Calu3 (cell line): ENCODE data around the gene EVA1C. TPM values are rescaled to one million over a fixed set of nuclear protein-coding genes. Genes with fewer than 3 reads are reported as not detected.

Source experiments
- BruUV-seq: library from RNA; stranded (reverse); fragments of 400-500 nt; replicated peaks from 2 replicates; lab custom pipeline; 2021; lab: Mats Ljungman, UMichigan
- CTCF ChIA-PET: fragments of 300-600 bp; sonication (Branson Sonifier 250); formaldehyde crosslinking; loops from one replicate; lab custom pipeline; 2022; ENCODE audit warnings: antibody characterized with exemption; lab: Charles Lee
- DNase-seq: peaks from one replicate; pipeline ENCODE4 v3.0.0; 2022
- H3K27ac Mint-ChIP-seq: one replicate; pipeline ENCODE4 v1.8.0; 2022; ENCODE audit warnings: mixed read lengths; ENCODE audit not compliant: unreplicated experiment
- H3K27me3 Mint-ChIP-seq: one replicate; pipeline ENCODE4 v1.8.0; 2022; ENCODE audit warnings: mixed read lengths; ENCODE audit not compliant: unreplicated experiment
- H3K36me3 Mint-ChIP-seq: one replicate; pipeline ENCODE4 v1.8.0; 2022; ENCODE audit warnings: mild to moderate bottlenecking, moderate library complexity, mixed read lengths; ENCODE audit not compliant: insufficient read depth, unreplicated experiment
- H3K4me1 Mint-ChIP-seq: one replicate; pipeline ENCODE4 v1.8.0; 2022; ENCODE audit warnings: mild to moderate bottlenecking, low read depth, mixed read lengths; ENCODE audit not compliant: unreplicated experiment
- H3K4me3 Mint-ChIP-seq: one replicate; pipeline ENCODE4 v1.8.0; 2022; ENCODE audit warnings: mild to moderate bottlenecking, low read depth, moderate library complexity, mixed read lengths; ENCODE audit not compliant: unreplicated experiment
- H3K9me3 Mint-ChIP-seq: one replicate; pipeline ENCODE4 v1.8.0; 2022; ENCODE audit warnings: low read depth, mixed read lengths; ENCODE audit not compliant: unreplicated experiment
- intact Hi-C: fragments of 100-400 bp; cut with micrococcal nuclease; formaldehyde crosslinking; loops from one replicate; pipeline ENCODE4 v1.10.0; 2022; ENCODE audit not compliant: unreplicated experiment
- total RNA-seq: library from RNA; stranded (reverse); gene quantifications from 2 replicates; pipeline ENCODE4 v1.2.3, GENCODE V29; 2022
- TF ChIP-seq, protein P1 (sequence below): fragments of 200-600 bp; IDR thresholded peaks from one replicate; pipeline ENCODE4 v1.8.0; 2022; ENCODE audit warnings: antibody characterized with exemption; ENCODE audit not compliant: unreplicated experiment

Gene EVA1C
- total RNA-seq, 1 experiment from 2014 or later, result 1.4 TPM

DNA sequence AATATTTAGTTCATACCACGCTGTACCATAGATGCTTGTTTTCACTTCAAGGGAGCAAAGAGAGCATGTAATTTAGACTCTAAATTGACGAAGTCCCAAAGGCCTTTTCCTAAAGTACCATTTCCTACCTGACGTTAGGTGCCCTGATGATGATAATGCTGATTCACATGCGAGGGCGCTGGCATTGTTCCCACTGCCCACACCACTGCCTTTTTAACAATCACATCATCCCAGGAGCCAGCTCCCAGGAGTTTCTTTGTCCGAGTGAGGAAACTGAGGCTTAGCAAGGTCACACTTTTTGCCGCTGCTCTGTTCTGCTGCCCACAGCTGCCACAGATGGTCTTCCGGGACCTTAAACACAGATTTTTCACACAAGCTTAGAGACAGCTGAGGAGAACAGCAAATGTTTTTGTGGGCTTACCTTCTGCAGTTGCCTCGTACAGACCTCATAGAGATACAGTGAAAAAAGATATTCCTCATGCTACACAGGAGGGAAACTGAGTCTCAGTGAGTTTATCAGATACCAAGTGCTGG lies 69.4 kb downstream of the EVA1C start:
- Mint-ChIP-seq H3K9me3 (no peaks in the 10 kb centered on the region), H3K27me3 (no peaks in the 10 kb centered on the region), H3K4me1 (peaks cover 9% of the 10 kb centered on the region), H3K4me3 (no peak overlapping the region), H3K36me3 (peaks cover 5% of the 10 kb centered on the region), H3K27ac (no peak overlapping the region)
- no peak for DNase-seq
- BruUV-seq, result no TSS peak
- CTCF ChIA-PET, result no interaction called here
- TF ChIP-seq, protein P1, sequence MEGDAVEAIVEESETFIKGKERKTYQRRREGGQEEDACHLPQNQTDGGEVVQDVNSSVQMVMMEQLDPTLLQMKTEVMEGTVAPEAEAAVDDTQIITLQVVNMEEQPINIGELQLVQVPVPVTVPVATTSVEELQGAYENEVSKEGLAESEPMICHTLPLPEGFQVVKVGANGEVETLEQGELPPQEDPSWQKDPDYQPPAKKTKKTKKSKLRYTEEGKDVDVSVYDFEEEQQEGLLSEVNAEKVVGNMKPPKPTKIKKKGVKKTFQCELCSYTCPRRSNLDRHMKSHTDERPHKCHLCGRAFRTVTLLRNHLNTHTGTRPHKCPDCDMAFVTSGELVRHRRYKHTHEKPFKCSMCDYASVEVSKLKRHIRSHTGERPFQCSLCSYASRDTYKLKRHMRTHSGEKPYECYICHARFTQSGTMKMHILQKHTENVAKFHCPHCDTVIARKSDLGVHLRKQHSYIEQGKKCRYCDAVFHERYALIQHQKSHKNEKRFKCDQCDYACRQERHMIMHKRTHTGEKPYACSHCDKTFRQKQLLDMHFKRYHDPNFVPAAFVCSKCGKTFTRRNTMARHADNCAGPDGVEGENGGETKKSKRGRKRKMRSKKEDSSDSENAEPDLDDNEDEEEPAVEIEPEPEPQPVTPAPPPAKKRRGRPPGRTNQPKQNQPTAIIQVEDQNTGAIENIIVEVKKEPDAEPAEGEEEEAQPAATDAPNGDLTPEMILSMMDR, result no peak
- intact Hi-C loops, result no loop called here

DNA sequence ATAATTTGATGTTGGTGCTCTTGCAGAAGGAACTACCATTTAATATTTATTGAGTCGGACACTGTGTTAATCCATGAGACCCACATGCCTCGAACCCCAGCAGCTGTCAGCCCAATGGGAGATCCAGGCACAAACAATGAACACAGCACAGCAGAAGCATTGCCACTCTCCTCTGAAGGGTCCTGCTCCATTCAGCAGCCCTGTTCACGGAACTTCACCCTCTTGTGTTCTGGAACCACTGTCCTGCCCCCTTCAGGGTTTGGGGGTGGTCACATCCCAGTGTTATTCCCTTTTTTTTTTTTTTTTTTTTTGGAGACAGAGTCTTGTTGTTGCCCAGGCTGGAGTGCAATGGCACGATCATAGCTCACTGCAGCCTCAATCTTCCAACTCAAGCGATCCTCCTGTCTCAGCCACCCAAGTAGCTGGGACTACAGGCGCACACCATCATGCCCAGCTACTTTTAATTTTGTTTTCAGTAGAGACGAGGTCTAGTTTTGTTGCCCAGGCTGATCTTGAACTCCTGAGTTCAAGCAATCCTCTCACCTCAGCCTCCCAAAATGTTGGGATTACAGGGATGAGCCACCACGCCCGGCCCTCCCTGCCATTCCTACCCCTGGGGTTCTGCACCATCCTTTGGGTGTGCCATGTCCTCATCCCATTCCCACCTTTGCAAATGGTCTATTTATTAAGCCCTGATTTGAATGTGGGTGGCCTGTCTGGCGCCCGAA lies 70.2 kb downstream of the EVA1C start:
- no peaks in the 10 kb centered on the region for H3K27me3 Mint-ChIP-seq
- H3K4me3 Mint-ChIP-seq, result no peak overlapping the region
- H3K9me3 Mint-ChIP-seq, result no peaks in the 10 kb centered on the region
- H3K36me3 Mint-ChIP-seq, result peaks cover 5% of the 10 kb centered on the region
- TF ChIP-seq, protein P1, result no peak
- no TSS peak for BruUV-seq
- CTCF ChIA-PET, result no interaction called here
- DNase-seq, result no peak
- H3K4me1 Mint-ChIP-seq, result peaks cover 9% of the 10 kb centered on the region
- intact Hi-C loops, result no loop called here
- no peak overlapping the region for H3K27ac Mint-ChIP-seq

DNA sequence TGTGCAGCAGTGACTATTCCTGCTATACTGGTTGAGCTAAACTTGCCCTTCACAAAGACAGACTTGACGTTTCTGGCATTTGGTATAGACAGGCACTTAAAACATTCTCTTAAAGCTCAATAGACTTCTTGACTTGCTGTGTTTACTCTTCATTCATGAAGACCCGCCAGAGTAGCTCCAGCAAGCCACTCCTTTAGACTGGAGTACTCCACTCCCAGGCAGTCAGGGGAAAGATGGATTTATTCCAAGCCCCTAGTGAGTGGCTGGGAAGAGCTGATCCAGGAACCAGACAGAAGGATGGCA lies 70.7 kb downstream of the EVA1C start:
- Mint-ChIP-seq H3K36me3 (peaks cover 5% of the 10 kb centered on the region), H3K9me3 (no peaks in the 10 kb centered on the region), H3K4me3 (no peak overlapping the region), H3K27ac (no peak overlapping the region), H3K4me1 (peaks cover 9% of the 10 kb centered on the region), H3K27me3 (no peaks in the 10 kb centered on the region)
- no TSS peak for BruUV-seq
- no peak for DNase-seq
- TF ChIP-seq, protein P1, result no peak
- CTCF ChIA-PET, result no interaction called here
- intact Hi-C loops, result no loop called here

DNA sequence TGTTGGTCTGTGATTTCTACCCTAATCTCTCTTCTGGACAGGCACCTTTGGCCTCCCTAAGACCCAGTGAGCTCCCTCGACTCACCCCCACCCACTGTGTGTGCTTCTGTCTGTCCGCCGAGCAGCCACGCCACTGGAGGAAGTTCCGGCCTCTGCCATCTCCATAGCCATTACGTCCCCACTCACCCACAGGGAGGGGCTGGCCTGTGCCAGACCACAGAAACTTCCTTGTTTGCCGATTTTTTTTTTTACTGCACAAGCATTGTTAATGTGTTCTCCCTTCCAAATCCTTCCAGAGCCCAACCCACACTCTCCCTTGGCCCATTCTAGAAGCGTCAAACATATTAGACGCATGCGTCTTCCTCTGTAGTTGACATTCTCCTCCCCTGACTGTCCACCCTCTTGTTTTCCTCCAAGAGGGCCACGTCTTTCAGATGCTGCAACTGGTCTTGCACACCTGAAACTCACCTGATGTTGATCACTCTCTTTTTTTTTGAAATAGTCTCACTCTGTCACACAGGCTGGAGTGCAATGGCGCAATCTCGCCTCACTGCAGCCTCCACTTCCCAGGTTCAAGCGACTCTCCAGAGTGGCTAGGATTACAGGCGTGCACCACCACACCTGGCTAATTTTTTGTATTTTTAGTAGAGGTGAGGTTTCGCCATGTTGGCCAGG lies 72.3 kb downstream of the EVA1C start:
- intact Hi-C loops, result no loop called here
- Mint-ChIP-seq H3K36me3 (no peaks in the 10 kb centered on the region), H3K4me1 (peaks cover 9% of the 10 kb centered on the region), H3K9me3 (no peaks in the 10 kb centered on the region), H3K4me3 (no peak overlapping the region), H3K27ac (no peak overlapping the region), H3K27me3 (no peaks in the 10 kb centered on the region)
- TF ChIP-seq, protein P1, result no peak
- DNase-seq, result no peak
- no TSS peak for BruUV-seq
- CTCF ChIA-PET, result no interaction called here
